Type B pancreatic cell (in vitro differentiated cells): ENCODE results near the gene PLCB1. TPM values are rescaled to one million over a fixed set of nuclear protein-coding genes. Genes with fewer than 3 reads are reported as not detected.

Source experiments
- DNase-seq: peaks from one replicate; pipeline ENCODE4 v3.0.0; 2021; ENCODE audit warnings: mixed read lengths; ENCODE audit not compliant: unreplicated experiment; ENCODE audit errors: extremely low spot score
- H3K27ac Mint-ChIP-seq: 2 replicates; pipeline ENCODE4 v1.8.0; 2021; ENCODE audit warnings: mild to moderate bottlenecking, mixed read lengths
- H3K27me3 Mint-ChIP-seq: 2 replicates; pipeline ENCODE4 v1.8.0; 2021; ENCODE audit warnings: mixed read lengths
- H3K36me3 Mint-ChIP-seq: 2 replicates; pipeline ENCODE4 v1.8.0; 2021; ENCODE audit warnings: mixed read lengths
- H3K4me1 Mint-ChIP-seq: one replicate; pipeline ENCODE4 v1.8.0; 2021; ENCODE audit warnings: mixed read lengths; ENCODE audit not compliant: unreplicated experiment
- H3K4me3 Mint-ChIP-seq: 2 replicates; pipeline ENCODE4 v1.8.0; 2021; ENCODE audit warnings: mild to moderate bottlenecking, mixed read lengths
- H3K9me3 Mint-ChIP-seq: 2 replicates; pipeline ENCODE4 v1.8.0; 2021; ENCODE audit warnings: mixed read lengths
- total RNA-seq: library from RNA; stranded (reverse); gene quantifications from 2 replicates; pipeline ENCODE4 v1.2.1, GENCODE V29; 2021; ENCODE audit warnings: low replicate concordance
- TF ChIP-seq, protein P1 (sequence below): fragments of 200-600 bp; sonication (generic); conservative IDR thresholded peaks from 2 replicates; pipeline ENCODE4 v1.5.0; 2021; ENCODE audit warnings: antibody characterized with exemption, mild to moderate bottlenecking

The PLCB1 gene
- total RNA-seq, 1 donor from 2014 or later, result 17.9 TPM

- no peaks in the 10 kb centered on the region for H3K9me3 Mint-ChIP-seq
- H3K36me3 Mint-ChIP-seq, result no peaks in the 10 kb centered on the region
- H3K27me3 Mint-ChIP-seq, result no peaks in the 10 kb centered on the region
- H3K4me3 Mint-ChIP-seq, result no peak overlapping the region
- DNase-seq, result no peak
- TF ChIP-seq, protein P1, sequence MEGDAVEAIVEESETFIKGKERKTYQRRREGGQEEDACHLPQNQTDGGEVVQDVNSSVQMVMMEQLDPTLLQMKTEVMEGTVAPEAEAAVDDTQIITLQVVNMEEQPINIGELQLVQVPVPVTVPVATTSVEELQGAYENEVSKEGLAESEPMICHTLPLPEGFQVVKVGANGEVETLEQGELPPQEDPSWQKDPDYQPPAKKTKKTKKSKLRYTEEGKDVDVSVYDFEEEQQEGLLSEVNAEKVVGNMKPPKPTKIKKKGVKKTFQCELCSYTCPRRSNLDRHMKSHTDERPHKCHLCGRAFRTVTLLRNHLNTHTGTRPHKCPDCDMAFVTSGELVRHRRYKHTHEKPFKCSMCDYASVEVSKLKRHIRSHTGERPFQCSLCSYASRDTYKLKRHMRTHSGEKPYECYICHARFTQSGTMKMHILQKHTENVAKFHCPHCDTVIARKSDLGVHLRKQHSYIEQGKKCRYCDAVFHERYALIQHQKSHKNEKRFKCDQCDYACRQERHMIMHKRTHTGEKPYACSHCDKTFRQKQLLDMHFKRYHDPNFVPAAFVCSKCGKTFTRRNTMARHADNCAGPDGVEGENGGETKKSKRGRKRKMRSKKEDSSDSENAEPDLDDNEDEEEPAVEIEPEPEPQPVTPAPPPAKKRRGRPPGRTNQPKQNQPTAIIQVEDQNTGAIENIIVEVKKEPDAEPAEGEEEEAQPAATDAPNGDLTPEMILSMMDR, result no peak
- H3K4me1 Mint-ChIP-seq, result peaks cover 10% of the 10 kb centered on the region
- H3K27ac Mint-ChIP-seq, result no peak overlapping the region
Observed at GRCh38 chr20:8723296-8723695, 591.2 kb downstream of the PLCB1 start.

DNA sequence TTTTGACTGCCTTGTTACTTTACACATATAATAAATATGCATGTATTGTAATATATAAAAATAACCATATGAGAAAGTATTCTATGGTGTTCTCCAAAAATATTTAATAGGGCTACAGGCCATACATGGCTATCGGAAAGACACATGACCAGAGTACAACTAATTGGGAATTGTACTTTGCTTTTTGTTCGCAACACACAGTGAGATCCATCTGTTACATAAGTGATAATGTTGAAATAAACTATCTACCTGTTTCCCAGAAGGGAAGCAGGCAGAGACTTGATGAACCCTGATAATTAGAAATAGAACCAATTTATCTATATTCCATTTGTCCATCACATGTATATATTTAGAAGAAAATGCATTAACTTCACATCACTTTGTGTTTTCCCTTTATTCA is 592.8 kb downstream of the PLCB1 start:
- no peaks in the 10 kb centered on the region for H3K36me3 Mint-ChIP-seq
- H3K27ac Mint-ChIP-seq, result no peak overlapping the region
- H3K9me3 Mint-ChIP-seq, result no peaks in the 10 kb centered on the region
- no peaks in the 10 kb centered on the region for H3K27me3 Mint-ChIP-seq
- TF ChIP-seq, protein P1, result no peak
- no peak for DNase-seq
- H3K4me1 Mint-ChIP-seq, result peaks cover 10% of the 10 kb centered on the region
- no peak overlapping the region for H3K4me3 Mint-ChIP-seq

GRCh38 chr20:8726460-8726859 is 594.4 kb downstream of the PLCB1 start:
- Mint-ChIP-seq H3K27me3 (no peaks in the 10 kb centered on the region), H3K27ac (no peak overlapping the region), H3K4me3 (no peak overlapping the region), H3K36me3 (no peaks in the 10 kb centered on the region), H3K9me3 (no peaks in the 10 kb centered on the region), H3K4me1 (peaks cover 4% of the 10 kb centered on the region)
- TF ChIP-seq, protein P1, result no peak
- DNase-seq, result no peak

GRCh38 chr20:8735014-8735413 is 602.9 kb downstream of the PLCB1 start:
- TF ChIP-seq, protein P1, result no peak
- Mint-ChIP-seq H3K4me1 (no peaks in the 10 kb centered on the region), H3K27me3 (no peaks in the 10 kb centered on the region), H3K36me3 (peaks cover 6% of the 10 kb centered on the region), H3K9me3 (no peaks in the 10 kb centered on the region), H3K4me3 (no peak overlapping the region), H3K27ac (no peak overlapping the region)
- DNase-seq, result no peak

- DNase-seq, result no peak
- H3K27ac Mint-ChIP-seq, result no peak overlapping the region
- H3K9me3 Mint-ChIP-seq, result no peaks in the 10 kb centered on the region
- H3K4me1 Mint-ChIP-seq, result no peaks in the 10 kb centered on the region
- no peak overlapping the region for H3K4me3 Mint-ChIP-seq
- TF ChIP-seq, protein P1, result no peak
- peaks cover 6% of the 10 kb centered on the region for H3K36me3 Mint-ChIP-seq
- H3K27me3 Mint-ChIP-seq, result no peaks in the 10 kb centered on the region
Observed at GRCh38 chr20:8735674-8736073, 603.6 kb downstream of the PLCB1 start.

DNA sequence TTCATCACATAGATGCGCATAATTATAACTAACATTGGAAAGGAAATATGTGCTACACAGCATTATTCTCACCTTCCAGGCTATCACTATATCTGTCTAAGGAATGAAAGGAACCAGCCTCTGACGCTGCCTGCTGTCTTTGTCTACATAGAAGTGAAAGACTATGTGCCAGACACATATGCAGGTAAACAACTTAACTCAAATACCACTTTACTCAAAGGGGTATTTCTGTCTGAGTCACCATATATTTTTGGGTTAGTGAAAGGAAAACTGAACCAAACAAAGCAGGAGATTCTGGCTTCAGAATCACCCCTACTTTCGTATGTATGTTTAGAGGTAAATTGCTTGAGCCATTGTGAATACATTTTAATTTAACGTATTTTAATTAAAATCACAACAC is 608.2 kb downstream of the PLCB1 start:
- Mint-ChIP-seq H3K4me1 (no peaks in the 10 kb centered on the region), H3K27ac (no peak overlapping the region), H3K27me3 (no peaks in the 10 kb centered on the region), H3K9me3 (peaks cover 6% of the 10 kb centered on the region), H3K36me3 (peaks cover 23% of the 10 kb centered on the region), H3K4me3 (no peak overlapping the region)
- TF ChIP-seq, protein P1, result no peak
- no peak for DNase-seq
